ENCODE data around the gene AKT3.
"Not testable (repeated sequence)": the region's sequence is repeated elsewhere in the genome, so short reads cannot be mapped to it uniquely, and the experiment has no call there.

AKT3 gene

DNA sequence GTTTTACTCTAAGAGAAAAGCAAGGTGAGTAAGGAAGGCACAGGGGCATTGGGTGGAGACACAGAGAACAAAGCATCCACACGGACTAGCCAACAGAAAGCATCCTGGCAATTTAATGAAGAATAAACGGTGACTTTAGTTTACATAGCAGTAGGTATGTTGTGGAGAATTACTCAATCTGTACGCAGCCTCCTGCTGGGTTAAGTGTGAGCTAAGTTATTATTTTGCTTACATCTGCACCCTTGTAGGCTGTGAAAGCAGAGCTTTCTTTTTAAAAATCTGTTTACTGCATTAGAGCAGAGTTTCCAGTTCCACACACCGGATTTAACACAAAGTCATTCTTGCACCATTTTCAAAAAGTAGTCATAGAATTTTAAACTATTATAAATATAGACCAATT is 144.5 kb downstream of the AKT3 start:
- DNase-seq (ENCODE audit: low read depth in 2 of 2), result no peak

DNA sequence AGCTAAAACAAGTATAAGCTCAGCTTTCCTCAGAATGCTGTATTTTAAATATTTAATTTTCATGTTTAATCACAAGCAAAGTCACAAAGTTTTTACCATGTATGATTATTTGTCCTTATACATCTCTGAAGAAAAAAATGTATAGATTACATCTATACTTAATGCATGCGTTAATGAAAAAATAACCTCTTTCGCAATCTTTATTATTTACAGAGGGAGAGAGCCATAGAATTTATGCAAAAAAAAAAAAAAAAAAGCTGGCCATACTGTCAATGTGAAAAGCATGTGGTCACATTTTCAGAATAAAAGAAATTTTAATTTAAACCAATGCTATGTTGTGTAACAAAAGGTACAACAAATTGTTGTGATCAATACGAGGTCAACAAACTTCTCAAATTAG is 148.2 kb downstream of the AKT3 start:
- DNase-seq (ENCODE audit: low read depth in 2 of 2), result no peak

DNA sequence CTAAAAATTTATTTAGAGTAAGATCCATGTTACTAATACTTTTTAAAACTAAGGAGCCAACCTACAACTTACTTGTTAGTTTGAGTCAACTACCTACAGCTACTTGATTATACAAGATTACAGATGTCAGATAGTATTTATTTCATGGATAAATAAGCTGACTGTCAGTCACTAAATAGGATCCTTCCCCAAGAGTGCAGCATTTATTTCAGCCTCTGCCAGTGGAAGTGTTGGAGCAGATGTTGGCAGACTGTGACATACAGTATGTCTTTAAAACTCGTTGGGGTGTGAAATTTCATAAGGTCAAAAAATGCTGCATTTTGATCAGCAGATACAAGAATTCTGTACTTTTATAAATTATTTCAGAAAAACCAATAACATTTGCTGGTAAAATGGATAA is 156.2 kb downstream of the AKT3 start:
- no peak for DNase-seq (ENCODE audit: low read depth in 2 of 2)

DNA sequence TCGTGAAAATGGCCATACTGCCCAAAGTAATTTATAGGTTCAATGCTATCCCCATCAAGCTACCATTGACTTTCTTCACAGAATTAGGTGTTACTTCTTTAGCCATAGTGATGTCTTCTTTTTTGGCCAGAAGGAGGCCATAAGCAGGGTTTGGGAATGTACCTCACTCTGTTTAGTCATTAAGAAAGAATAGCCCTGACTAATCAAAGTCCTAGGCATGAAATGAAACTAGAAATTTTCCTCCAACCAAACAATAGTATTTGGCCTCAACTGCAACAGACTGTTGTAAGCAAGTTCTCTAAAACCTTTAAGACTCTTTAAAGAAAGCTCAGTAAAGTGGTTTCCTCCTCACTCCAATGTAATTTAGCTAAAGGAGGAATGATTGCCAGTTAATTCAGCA is 163.9 kb downstream of the AKT3 start:
- no peak for DNase-seq (ENCODE audit: low read depth in 2 of 2)

DNA sequence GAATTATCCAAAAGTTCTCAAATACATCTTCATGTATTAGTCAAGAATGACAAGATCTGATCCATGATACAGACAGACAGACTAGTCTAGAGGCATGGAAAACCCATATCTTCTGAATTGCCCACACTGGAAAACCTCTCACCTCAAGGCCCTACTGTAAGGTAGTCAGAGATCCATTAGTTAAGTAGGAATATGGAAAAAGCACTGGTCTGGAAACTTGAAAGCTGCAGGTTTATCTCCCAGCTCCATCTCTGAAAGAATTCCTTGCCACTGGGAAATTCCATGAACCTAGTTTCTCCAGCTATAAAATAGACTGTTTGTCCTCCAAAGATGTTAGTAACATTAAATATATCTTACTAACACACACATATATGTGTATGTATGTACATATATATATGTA is 169.2 kb downstream of the AKT3 start:
- DNase-seq (ENCODE audit: low read depth in 2 of 2), result no peak

DNA sequence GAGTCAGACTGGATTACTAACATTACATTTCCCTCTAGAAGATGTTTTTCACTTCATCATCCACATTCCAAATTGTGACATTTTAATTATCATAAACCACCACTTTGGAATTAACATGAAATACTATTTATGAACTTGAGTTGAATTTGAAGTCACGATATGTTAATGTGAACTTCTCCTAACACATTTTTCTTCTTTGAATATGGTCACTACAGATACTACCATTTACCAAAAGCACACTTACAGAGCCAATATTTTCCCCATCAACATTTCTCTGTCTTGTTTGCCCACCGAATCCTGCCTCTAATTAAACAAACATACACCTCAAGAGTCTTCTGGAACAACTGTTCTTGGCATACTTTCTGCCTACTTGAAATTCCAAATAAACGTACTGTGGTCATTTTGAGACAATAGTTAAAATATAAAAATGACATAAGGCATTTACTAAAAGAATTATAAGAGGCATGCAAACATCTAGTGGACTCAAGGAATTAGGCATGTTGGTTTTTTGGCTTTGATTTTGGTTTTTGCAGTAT is 177.4 kb downstream of the AKT3 start:
- DNase-seq (ENCODE audit: low read depth in 2 of 2), result no peak

DNA sequence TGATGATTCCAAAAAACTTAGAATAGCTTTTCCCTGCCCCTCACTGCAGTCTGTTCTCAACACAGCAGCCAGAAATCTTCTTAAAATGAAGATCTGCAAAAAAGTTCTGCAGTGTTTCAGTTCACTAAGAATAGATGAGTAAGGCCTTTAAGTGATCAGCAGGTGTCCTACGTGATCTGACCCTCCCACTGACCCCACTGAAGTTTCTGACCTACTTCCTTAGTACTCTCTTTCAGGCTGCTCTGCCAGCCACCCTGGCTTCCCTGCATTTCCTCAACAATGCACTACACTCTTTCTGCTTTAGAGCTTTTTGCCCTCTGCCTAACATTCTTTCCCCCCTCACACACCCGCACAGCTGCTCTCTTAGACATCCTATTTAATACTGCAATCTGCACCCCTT is 182.5 kb downstream of the AKT3 start:
- no peak for DNase-seq (ENCODE audit: low read depth in 2 of 2)

DNA sequence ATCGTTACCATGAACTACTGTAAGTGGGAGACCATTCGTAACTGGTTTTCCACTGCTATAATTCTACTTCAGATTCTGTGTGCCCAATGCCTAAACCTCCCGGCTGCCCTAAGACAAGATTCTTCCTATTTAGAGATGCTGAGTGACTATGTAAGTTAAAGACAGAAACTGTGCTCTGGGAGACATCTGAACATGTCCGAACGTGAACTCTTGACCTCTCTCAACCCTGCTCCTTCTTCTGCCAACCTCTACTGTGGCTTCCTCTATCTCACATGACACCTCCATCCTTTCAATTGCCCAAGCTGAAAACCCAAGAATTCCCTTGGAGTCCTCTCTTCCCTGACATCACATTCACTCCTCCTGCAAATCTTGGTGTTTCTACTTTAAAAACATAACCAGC is 182.9 kb downstream of the AKT3 start:
- no peak for DNase-seq (ENCODE audit: low read depth in 2 of 2)

DNA sequence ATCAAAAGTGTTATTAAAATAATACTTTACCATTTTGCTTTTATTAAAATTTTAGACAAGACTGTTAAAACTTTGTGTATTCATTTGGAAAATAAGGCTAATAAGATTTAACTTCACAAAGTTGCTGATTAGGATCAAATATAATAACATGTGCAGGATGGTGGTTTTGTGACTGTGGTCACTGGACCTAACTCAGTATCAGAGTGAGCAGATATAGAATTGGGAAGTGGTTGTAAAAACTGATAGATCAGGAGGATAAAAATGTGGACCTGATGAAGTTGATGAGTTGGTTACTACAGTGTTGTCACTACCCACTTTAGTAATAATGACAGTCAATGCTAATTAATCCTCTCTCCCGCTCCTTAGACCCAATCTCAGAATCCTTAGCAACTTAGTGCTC is 186.4 kb downstream of the AKT3 start:
- no peak for DNase-seq (ENCODE audit: low read depth in 2 of 2)

DNA sequence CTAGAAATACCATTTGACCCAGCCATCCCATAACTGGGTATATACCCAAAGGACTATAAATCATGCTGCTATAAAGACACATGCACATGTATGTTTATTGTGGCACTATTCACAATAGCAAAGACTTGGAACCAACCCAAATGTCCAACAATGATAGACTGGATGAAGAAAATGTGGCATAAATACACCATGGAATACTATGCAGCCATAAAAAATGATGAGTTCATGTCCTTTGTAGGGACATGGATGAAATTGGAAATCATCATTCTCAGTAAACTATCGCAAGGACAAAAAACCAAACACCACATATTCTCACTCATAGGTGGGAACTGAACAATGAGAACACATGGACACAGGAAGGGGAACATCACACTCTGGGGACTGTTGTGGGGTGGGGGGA is 187.9 kb downstream of the AKT3 start:
- not testable (repeated sequence) for DNase-seq (ENCODE audit: low read depth in 2 of 2)

DNA sequence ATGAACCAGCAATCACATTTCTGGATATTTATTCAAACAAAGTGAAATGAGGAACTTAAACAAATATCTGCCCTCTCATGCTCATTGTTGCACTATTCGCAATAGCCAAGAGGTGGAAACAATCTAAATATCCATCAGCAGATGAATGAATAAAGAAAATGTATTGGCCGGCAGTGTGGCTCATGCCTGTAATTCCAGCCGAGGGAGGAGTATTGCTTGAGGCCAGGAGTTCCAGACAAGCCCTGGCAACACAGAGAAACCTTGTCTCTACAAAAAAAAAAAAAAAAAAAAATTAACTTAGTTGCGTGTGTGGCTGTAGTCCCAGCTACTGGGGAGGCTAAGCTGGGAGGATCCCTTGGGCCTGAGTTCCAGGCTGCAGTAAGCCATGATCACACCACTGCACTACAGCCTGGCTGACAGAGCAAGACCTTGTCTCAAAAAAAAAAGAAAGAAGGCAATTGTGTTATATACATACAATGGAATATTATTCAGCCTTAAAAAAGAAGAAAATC is 191.4 kb downstream of the AKT3 start:
- no peak for DNase-seq (ENCODE audit: low read depth in 2 of 2)

DNA sequence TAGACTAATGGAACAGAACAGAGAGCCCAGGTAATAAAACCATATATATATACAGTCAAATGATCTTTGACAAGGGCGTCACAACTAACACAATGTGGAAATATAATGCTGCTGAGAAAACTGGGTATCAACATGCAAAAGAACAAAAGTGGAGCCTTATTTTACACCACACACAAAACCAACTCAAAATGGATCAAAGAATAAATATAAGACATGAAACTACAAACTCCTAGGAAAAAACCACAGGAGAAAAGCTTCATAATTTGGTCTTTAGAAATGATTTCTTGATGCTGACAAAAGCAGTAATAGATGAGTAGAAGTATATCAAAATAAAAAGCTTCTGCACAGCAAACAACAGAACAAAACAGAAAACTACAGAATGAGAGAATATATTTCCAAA is 192.2 kb downstream of the AKT3 start:
- DNase-seq (ENCODE audit: low read depth in 2 of 2), result no peak

DNA sequence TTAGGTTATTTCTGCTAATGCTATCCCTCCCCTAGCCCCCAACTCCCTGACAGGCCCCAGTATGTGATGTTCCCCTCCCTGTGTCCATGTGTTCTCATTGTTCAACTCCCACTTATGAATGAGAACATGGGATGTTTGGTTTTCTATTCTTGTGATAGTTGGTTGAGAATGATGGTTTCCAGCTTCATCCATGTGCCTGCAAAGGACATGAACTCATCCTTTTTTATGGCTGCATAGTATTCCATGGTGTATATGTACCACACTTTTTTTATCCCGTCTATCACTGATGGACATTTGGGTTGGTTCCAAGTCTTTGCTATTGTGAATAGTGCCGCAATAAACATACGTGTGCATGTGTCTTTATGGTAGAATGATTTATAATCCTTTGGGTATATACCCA is 200.5 kb downstream of the AKT3 start:
- DNase-seq (ENCODE audit: low read depth in 2 of 2), result not testable (repeated sequence)

DNA sequence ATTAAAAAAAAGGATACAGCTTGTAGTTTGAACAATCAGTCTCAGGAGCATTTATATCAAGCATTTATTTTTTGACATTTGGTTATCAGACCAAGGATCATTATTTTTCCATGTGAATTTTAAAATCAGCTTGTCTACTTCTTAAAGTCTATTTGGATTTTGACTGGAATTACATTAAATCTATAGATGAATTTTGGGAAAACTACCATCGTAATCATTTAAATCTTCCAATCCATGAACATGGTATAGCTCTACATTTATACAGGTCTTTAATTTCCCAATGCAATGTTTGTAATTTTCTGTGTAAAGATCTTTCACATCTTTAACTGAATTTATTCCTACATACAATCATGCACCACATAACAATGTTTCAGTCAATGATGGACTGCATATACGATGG is 203.2 kb downstream of the AKT3 start:
- no peak for DNase-seq (ENCODE audit: low read depth in 2 of 2)

DNA sequence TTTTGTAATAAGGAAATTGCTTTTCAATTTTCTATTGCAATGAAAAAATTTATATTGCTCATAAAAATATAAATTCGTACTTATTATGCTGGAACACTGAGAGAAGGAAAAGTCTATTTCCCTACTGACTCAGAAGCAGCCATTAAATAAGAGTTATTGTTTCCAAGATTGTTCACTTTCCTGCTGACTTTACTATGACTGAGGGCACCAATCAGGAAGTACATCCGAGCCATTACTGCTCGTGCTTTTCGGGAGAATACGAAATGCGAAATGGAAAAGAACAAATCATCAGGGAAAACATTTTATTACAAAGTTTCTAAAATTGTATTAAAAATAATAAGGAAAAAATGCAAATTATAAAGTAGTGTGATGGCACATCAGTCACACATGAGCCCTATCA is 204.8 kb downstream of the AKT3 start:
- DNase-seq (ENCODE audit: low read depth in 2 of 2), result no peak

DNA sequence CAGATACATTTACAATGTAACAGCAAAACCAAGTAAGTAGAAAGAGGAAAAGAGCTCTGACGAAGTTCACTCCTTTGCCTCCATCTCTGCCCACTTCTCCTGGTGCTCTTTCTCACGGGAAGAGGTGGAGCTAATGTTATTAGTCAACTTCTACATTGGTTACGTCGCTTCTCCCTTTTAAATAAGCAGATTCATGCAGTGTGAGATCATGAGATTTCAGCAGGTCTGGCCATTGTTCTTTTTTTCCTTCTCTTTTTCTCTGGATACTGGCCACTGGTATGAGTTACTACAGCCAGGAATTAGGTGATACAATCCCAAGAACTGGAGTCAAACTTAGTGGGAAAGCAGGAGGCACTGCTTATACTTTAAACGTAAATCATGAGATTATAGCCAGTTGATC is 207.1 kb downstream of the AKT3 start:
- DNase-seq (ENCODE audit: low read depth in 2 of 2), result no peak

DNA sequence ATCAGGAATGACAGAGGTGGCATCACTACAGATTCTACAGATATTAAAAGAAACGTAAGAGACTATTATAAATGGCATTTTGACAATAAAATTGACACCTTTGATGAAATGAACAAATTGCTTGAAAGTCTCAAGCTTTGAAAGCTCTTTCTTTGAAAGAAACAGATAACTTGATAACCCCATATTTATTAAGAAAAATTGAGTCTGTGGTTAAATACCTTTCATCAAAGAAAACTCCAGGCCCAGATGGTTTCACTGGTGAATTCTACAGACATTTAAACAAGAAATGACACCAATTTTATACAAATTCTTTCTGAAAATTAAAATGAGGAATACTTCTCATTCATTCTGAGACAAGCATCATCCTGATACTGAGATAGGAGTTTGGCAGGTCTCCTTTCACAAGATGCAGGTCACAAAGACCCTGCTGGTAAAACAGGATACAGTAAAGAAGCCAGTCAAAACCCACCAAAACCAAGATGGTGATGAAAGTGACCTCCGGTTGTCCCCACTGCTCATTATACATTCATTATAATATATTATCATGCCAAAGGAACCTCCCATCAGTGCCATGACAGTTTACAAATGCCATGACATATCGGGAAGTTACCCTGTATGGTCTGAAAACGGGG is 210.9 kb downstream of the AKT3 start:
- no peak for DNase-seq (ENCODE audit: low read depth in 2 of 2)

DNA sequence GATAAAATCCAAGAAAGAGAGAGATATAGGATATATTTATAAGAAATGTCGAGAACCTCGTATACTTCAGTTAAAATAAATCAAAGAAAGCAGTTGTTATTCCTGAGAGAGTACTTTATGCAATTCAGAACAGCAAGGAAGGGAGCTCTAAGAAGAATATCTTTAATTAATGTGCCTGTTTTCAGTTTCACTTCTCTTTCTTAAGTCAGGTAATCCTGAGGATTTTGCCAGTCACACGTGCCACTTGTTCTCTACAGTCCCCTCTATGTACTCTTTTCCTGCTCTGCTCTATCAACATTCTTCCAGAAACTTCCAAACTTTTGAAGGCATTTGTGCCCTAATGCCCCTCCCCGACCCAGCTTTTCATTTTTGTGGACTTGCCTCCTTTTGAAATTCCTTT is 211.9 kb downstream of the AKT3 start:
- DNase-seq (ENCODE audit: low read depth in 2 of 2), result no peak

DNA sequence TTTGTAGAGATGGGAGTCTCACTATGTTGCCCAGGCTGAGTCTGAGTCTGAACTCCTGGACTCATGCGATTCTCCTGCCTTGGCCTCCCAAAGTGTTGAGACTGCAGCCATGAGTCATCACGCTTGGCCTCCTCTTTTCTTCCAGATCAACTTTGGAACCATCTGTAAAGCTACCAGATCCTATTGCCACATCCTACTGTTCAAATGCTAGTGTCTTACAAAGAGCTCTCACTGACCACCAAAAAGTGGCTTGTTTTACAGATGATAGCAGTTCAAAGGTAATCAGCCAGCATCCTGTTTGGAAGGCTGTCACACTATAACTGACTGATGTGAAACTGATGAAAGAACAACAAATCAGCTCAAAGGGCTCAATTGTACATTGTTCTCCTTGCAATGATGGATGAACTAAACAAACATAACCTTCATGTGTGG is 221.6 kb downstream of the AKT3 start:
- no peak for DNase-seq (ENCODE audit: low read depth in 2 of 2)

DNA sequence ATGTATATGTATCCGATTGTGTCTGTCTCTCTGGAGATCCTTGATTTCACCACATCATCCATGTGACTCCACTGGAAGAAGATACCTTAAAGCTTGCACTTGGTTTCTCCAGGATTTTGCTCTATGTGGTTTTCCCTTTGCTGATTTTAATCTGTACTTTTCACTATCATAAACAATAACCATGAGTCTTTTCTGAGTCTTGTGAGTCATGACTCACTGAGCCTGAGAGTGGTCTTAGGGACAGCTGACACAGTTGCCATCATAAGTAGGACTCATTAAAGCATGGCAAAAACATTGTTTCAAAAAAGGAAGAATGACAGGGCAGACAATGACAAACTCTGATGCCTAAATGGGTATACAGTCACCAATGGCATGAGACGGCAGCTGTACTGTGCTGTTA is 226.2 kb downstream of the AKT3 start:
- DNase-seq (ENCODE audit: low read depth in 2 of 2), result no peak

DNA sequence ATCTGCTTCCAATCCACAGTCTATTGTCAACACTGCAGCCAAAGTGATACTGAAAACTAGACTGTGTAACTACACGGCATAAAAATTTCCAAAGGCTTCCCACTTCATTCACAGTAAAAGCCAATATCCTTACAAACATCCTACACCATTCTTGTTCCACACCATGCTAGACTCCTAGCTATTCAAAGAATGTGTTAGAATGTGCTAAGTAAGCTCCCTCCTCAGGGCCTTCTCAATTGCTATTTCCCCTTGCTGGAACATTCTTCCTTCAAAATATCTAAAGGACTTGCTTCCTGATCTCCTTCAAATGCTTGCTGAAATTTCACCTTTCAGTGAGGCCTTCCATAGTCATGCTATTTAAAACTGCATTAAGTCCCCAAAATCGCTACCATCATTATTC is 228.1 kb downstream of the AKT3 start:
- DNase-seq (ENCODE audit: low read depth in 2 of 2), result no peak

DNA sequence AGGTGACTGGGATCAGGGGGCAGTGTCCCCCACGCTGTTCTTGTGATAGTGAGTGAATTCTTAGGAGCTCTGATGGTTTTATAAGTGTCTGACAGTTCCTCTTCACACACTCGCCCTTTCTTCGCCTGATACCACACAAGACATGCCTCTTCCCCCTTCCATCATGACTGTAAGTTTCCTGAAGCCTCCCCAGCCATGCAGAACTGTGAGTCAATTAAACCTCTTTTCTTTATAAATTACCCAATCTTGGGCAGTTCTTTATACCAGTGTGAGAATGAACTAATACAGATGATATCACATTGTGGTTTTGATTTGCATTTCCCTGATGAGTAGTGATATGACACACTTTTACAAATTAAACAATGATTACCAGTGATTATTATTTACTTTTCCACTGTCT is 229.9 kb downstream of the AKT3 start:
- DNase-seq (ENCODE audit: low read depth in 2 of 2), result no peak

DNA sequence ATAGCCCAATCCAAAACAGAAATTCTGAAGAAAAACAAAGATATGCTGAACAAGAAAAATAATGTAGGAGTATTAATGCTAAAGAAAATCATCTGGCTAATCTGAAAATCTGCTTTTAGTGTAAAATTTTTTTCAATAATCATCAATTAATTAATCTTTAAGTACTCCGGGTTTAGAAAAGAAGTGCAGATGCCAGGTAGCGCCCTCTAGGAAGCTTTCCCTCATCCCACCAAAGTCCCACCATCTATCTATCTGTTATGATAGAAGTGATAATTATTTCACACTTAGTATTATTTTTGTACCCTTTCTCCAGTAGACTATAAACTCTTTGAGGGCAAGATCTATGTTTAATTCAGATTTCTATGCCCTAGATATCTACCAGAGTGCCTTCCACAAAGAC is 240.3 kb downstream of the AKT3 start:
- DNase-seq (ENCODE audit: low read depth in 2 of 2), result no peak

DNA sequence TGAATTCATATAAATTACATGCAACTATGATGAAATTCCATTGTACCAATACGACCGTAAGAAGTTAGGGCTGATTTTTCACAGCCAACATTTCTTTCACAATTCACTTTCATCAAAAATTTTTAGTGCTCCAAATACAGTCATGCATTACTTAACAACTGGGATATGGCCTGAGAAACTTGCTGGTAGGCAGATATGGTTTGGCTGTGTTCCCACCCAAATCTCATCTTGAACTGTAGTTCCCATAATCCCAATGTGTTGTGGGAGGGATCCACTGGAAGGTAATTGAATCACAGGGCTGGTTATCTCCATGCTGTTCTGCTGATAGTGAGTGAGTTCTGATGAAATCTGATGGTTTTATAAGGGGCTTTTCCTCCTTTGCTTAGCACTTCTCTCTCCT is 244.4 kb downstream of the AKT3 start:
- no peak for DNase-seq (ENCODE audit: low read depth in 2 of 2)

Measured in stimulated activated CD4-positive, alpha-beta T cell treated with anti-CD3 and anti-CD28 coated beads, Interleukin-1b, Interleukin-23, amount 100 ng/mL, for 1 hour (primary cell).